IPS-20b (cell line): ENCODE measurements around the gene IGF1R.

Source experiments
- H3K27ac ChIP-seq: one replicate; pipeline ENCODE4 v1.5.1; 2013; ENCODE audit warnings: low read length
- H3K27me3 ChIP-seq: 2 replicates; pipeline ENCODE4 v1.6.1; 2013; ENCODE audit warnings: mild to moderate bottlenecking, low read length, inconsistent platforms; ENCODE audit not compliant: insufficient read depth
- H3K36me3 ChIP-seq: 2 replicates; pipeline ENCODE4 v1.6.1; 2013; ENCODE audit warnings: low read depth, mild to moderate bottlenecking, inconsistent platforms, low read length, moderate library complexity; ENCODE audit not compliant: insufficient read depth
- H3K4me1 ChIP-seq: 2 replicates; pipeline ENCODE4 v1.6.1; 2013; ENCODE audit warnings: mild to moderate bottlenecking, control low read depth, inconsistent platforms, low read length, moderate library complexity; ENCODE audit not compliant: insufficient read depth
- H3K4me3 ChIP-seq: 2 replicates; pipeline ENCODE4 v1.5.1; 2013; ENCODE audit warnings: mild to moderate bottlenecking, low read length, inconsistent platforms
- H3K9ac ChIP-seq: 2 replicates; pipeline ENCODE4 v1.6.1; 2013; ENCODE audit warnings: low read depth, mild to moderate bottlenecking, inconsistent platforms, low read length, moderate library complexity
- H3K9me3 ChIP-seq: 2 replicates; pipeline ENCODE4 v1.6.1; 2013; ENCODE audit warnings: mild to moderate bottlenecking, low read depth, low read length, inconsistent platforms; ENCODE audit not compliant: insufficient read depth

Gene IGF1R

DNA sequence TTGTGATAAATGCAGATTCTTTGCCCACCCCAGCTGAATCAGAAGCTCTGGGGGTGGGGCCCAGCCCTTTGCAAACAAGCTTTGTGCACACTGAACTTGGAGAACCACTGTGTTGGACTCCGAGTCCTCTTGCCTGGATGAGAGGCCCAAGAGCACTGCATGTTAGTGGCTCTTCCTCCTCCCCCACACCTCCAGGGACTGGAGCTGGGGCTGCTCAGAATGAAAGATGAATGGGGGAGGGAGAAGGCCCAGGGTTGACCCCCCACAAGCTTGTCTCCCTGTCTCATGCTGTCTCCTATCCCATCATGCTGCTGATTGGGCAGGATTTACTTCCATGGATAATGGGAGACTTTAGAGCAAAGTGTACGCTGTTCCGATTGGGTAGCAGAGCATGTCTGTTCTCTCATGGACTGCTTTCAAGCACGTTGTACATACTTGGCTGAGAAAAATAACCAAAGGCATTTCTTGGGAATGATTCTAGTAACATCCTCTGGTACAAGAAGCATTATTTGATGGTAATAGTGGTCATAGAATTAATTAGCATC lies 259.7 kb downstream of the IGF1R start:
- peaks cover 56% of the 10 kb centered on the region for H3K36me3 ChIP-seq

DNA sequence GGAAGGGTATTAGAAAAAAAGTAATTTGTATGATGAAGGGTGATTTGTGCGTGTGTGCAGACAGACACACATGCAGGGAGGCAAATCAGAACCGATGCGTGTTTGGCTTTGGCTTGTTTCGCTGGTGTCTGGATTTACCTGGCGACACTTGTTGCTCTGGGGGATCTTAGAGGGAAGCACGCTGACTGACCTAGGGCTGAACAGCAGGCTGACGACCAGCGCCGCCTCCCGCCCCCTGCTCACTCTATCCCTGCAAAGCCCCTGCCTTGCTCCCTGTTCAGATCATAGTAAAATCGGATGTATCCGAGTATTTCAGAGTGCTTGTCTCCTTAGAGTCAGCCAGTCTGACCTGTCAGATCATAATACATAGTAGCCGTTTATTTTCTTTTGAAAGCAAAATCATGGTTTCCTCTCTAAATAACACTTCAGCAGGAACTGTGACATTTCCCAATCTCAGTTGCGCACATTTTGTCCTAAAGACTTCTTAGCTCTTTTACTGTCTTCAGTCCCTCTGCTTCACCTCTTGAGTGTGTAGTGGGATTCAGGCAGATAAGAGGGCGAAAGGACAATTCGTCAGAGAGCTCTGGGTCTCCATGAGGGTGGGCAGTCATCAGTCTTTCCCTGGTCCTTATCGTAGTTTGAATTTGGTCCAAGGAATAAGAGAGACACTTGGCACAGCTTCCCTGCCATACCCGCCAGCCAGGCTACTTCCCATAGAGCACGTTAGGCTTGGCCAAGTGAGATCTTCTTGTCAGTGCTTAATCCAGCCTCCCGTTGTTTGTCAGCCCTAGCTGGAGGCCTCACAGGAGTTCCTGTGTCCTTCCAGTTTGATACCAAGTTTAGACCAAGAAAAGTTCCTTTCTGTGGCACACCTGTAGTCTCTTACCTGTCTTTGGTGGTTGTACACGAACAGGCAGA lies 261.9 kb downstream of the IGF1R start:
- H3K27me3 ChIP-seq = no peaks in the 10 kb centered on the region
- no peak overlapping the region for H3K4me3 ChIP-seq
- peaks cover 17% of the 10 kb centered on the region; the same call in 1 of the 2 replicates for H3K4me1 ChIP-seq
- H3K27ac ChIP-seq = no peak overlapping the region
- H3K9me3 ChIP-seq = no peaks in the 10 kb centered on the region
- no peak overlapping the region for H3K9ac ChIP-seq
- H3K36me3 ChIP-seq = peaks cover 71% of the 10 kb centered on the region

More for the DNA sequence above, 259.7 kb downstream of the IGF1R start:
- H3K9ac ChIP-seq = no peak overlapping the region
- H3K9me3 ChIP-seq = no peaks in the 10 kb centered on the region
- no peaks in the 10 kb centered on the region for H3K27me3 ChIP-seq
- no peak overlapping the region for H3K4me3 ChIP-seq
- H3K4me1 ChIP-seq = peaks cover 23% of the 10 kb centered on the region
- no peak overlapping the region for H3K27ac ChIP-seq

DNA sequence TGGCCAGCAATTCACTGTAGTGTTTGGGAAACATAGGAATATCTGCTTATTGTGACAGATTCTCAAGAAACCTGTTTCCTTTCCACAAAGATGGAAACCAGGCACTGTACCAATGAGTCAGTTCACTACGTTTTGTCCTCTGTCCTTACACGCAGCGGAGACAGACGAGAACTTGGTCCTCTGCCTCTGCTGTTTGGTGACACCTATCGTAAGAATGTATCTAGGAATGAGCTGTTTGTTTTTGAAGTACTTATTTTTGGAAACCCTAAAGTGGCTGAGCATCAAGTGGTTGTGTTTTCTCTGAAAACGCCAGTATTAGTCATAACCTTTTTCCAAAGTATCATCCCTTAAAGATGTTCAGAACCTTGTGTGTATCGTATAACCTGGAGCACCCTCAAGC lies 266.3 kb downstream of the IGF1R start:
- Histone ChIP-seq H3K36me3 (peaks cover 85% of the 10 kb centered on the region), H3K4me1 (no peaks in the 10 kb centered on the region), H3K27me3 (no peaks in the 10 kb centered on the region), H3K4me3 (no peak overlapping the region), H3K9ac (no peak overlapping the region), H3K27ac (no peak overlapping the region), H3K9me3 (no peaks in the 10 kb centered on the region)

- Histone ChIP-seq H3K36me3 (peaks cover 81% of the 10 kb centered on the region), H3K9me3 (no peaks in the 10 kb centered on the region), H3K27me3 (no peaks in the 10 kb centered on the region), H3K4me1 (no peaks in the 10 kb centered on the region), H3K27ac (no peak overlapping the region), H3K4me3 (no peak overlapping the region), H3K9ac (no peak overlapping the region)
Measured at GRCh38 chr15:98916826-98917225, 268.5 kb downstream of the IGF1R start.

- Histone ChIP-seq H3K27me3 (no peaks in the 10 kb centered on the region), H3K4me3 (no peak overlapping the region), H3K27ac (no peak overlapping the region), H3K9ac (no peak overlapping the region), H3K9me3 (no peaks in the 10 kb centered on the region), H3K36me3 (peaks cover 81% of the 10 kb centered on the region), H3K4me1 (no peaks in the 10 kb centered on the region)
Measured at GRCh38 chr15:98917417-98917816, 269.1 kb downstream of the IGF1R start.

DNA sequence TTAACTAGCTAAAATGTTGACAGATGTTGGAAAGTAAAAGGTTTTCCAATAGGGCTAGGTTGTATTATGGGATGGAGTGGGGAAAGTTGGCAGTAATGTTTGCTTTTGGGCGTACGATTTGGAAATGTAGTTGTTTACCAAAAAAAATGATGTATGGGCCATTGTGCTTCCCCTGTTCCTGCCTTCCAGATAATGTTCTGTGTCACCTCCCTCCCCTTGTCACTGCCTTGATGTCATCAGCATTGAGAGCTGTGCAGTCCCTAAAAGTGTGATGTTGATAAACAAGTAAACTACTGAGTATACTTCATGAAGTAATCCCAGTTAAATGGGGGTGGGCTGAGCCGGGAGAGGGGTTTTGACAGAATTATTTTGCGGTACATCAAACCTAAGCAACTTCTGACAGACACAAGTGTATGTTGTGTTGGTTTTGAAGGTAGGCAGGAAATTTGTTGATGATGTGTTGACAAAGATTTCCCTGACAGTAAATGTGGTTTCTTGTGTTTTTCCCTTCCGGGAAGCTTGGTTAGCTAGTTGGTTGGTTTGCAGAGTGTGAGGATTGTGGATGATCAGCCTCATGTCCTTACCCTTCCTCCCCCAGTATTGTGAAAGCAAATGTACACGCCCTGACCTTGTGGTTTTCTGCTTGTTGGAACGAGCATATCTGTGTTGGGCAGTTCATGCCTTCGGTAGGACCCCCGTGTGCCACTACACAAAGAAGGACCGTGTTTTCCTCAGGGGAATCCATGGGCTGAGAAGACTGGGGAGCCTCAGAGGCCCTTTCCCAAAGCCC lies 271.9 kb downstream of the IGF1R start:
- Histone ChIP-seq H3K36me3 (peaks cover 81% of the 10 kb centered on the region), H3K9me3 (no peaks in the 10 kb centered on the region), H3K27ac (no peak overlapping the region), H3K4me1 (no peaks in the 10 kb centered on the region), H3K4me3 (no peak overlapping the region), H3K27me3 (no peaks in the 10 kb centered on the region), H3K9ac (no peak overlapping the region)

DNA sequence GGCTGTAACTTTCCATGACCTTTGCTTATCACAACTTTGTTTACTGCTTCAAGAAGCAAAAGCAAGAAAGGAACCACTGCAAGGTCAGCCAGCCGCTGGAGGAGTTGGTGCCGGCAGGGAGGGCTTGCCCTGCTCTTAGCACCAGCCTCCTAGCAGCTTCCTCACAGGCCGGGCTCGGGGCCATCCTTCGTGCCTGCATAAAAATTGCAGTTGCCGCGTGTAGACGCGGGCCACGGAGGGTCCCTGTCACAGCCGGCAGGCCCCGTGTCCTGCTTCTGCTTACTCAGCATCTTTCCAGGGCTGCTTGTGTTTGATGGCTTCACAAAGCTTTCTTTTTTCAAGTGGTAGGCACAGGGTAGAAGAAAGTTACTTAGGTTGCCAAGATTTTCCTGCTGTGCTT lies 274.8 kb downstream of the IGF1R start:
- no peak overlapping the region for H3K9ac ChIP-seq
- H3K27ac ChIP-seq = no peak overlapping the region
- H3K4me1 ChIP-seq = no peaks in the 10 kb centered on the region
- no peaks in the 10 kb centered on the region for H3K9me3 ChIP-seq
- no peaks in the 10 kb centered on the region for H3K27me3 ChIP-seq
- H3K36me3 ChIP-seq = peaks cover 81% of the 10 kb centered on the region
- H3K4me3 ChIP-seq = no peak overlapping the region

GRCh38 chr15:98923579-98923978 lies 275.2 kb downstream of the IGF1R start:
- H3K27ac ChIP-seq = no peak overlapping the region
- no peaks in the 10 kb centered on the region for H3K4me1 ChIP-seq
- H3K27me3 ChIP-seq = no peaks in the 10 kb centered on the region
- H3K36me3 ChIP-seq = peaks cover 84% of the 10 kb centered on the region
- H3K9ac ChIP-seq = no peak overlapping the region
- no peak overlapping the region for H3K4me3 ChIP-seq
- H3K9me3 ChIP-seq = no peaks in the 10 kb centered on the region

DNA sequence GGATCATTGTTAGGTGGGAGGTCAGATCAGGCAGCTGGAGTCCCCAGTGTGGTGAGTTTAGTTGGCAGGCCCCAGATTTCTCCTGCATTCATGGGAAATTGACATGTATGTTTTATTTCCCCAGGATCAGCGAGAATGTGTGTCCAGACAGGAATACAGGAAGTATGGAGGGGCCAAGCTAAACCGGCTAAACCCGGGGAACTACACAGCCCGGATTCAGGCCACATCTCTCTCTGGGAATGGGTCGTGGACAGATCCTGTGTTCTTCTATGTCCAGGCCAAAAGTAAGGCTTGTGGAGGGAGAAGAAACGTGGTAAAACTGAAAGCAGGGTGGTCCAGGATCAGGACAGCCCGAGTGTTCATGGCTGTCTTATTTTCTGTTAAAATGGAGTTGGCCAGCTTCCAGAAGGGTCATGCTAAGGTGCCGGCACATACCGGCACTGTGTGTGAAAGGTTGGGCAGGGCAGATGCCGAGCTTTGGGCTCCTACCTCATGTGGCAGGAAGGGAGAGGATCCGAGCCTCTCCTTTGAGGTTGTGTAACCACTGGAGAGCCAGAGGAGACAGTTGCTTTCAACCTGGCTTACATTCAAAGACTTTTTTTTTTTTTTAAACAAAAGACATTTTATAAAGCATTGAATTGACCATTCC lies 276.2 kb downstream of the IGF1R start:
- Histone ChIP-seq H3K4me3 (no peak overlapping the region), H3K27ac (no peak overlapping the region), H3K9ac (no peak overlapping the region), H3K9me3 (no peaks in the 10 kb centered on the region), H3K36me3 (peaks cover 87% of the 10 kb centered on the region), H3K27me3 (no peaks in the 10 kb centered on the region), H3K4me1 (no peaks in the 10 kb centered on the region)

GRCh38 chr15:98926236-98926635 lies 277.9 kb downstream of the IGF1R start:
- no peaks in the 10 kb centered on the region for H3K4me1 ChIP-seq
- no peaks in the 10 kb centered on the region for H3K9me3 ChIP-seq
- no peaks in the 10 kb centered on the region for H3K27me3 ChIP-seq
- H3K9ac ChIP-seq = no peak overlapping the region
- peaks cover 91% of the 10 kb centered on the region for H3K36me3 ChIP-seq
- H3K4me3 ChIP-seq = no peak overlapping the region
- H3K27ac ChIP-seq = no peak overlapping the region

DNA sequence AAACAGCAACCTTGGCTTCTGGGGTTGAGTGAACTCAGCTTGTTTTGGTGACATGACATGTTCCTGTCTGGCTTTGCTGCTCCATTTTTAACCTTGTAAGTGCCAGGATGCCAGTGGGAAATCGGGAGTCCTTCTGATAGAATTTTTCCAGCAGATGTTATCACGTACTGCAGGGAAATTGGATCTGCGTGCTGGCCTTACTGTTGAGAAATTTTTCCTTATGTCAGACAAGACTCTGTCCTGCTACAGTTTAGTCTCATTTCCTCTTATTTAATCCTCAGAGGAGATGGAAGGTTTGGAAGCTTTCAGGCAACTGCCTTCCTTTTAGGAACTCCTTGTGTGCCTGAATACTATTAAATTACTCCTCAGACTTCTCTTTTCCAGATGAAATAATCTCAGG lies 278.7 kb downstream of the IGF1R start:
- no peaks in the 10 kb centered on the region for H3K9me3 ChIP-seq
- H3K4me1 ChIP-seq = no peaks in the 10 kb centered on the region
- H3K9ac ChIP-seq = no peak overlapping the region
- no peak overlapping the region for H3K4me3 ChIP-seq
- H3K27me3 ChIP-seq = no peaks in the 10 kb centered on the region
- H3K27ac ChIP-seq = no peak overlapping the region
- H3K36me3 ChIP-seq = peaks cover 90% of the 10 kb centered on the region
